IPS-NIHi7 (cell line): ENCODE measurements around the gene STRN4.
A peak's percentile ranks its signal among the peaks of the same experiment; 100 is the strongest.

Experiments used
- DNase-seq: peaks from one replicate; pipeline ENCODE4 v3.0.0; 2012; ENCODE audit warnings: mixed read lengths; ENCODE audit errors: extremely low spot score

Gene STRN4

DNA sequence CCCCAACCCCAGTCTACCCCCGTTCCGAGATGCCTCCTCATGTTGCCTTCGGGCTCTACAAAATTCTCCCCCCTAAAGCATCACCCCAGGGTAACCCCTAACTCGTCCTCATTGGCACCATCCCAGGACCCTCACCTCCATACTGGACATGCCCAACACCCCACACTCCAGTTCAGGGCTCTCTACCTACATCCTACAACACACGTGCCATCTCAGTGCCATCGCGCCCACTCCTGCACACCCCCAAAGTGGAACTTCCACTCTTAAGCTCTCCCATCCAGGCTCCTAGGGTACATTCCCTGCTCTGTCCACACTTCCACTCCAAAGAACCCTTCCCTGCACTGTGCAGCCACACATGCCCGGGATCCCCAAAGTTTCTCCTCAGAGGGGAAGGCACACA lies 1.2 kb downstream of the STRN4 start:
- DNase-seq: no peak

DNA sequence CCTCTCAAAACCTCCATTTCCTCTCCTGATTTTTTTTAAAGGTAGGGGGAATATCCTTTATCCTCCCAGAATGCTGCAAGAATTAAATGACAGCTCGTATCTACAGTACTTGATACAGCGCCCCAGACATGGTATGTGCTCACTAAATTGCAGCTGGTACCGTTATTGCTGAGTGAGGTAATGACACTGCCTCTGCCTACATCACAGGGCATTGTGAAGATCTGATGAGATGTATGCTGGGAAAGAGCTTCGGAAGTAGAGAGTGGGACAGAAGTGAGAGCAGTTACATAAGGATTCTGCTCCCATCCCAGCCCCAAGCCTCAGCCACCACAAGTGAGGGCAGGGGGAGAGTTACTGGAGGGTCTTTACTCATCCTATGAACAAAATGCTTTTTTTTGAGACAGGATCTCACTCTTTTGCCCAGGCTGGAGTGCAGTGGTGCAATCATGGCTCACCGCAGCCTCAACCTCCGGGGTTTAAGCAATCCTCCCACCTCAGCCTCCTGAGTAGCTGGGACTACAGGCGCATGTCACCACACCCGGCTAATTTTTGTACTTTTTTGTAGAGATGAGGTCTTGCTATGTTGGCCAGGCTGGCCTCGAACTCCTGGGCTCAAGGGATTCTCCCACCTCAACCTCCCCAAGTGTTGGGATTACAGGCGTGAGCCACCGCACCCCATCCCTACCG lies 2.1 kb downstream of the STRN4 start:
- DNase-seq: no peak

- no peak for DNase-seq
Observed at GRCh38 chr19:46742926-46743480, 3.2 kb downstream of the STRN4 start.

- no peak for DNase-seq
Observed at GRCh38 chr19:46741447-46741846, 4.8 kb downstream of the STRN4 start.

DNA sequence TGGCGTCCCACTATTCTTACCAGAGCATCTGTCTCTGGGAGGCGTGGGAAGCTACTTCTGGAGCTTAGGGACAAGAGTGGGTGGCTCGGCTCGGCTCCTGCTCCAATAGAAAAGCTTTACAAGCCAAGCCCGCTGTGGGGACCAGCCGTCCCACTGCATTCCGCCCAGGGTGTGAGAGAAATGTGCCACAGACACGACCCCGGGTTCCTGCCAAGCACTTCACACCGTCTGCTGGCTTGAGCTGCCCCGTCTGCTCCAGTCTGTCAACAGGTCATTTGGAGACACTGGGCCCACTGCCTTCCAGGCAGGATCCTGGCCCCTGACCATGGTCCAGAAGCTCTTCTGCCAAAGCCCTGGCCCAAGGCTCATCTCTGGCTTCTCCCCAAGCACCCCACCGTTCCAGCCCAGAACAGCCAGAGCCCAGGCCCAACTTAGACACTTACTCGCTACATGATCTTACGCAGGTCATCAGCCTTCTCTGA lies 6.9 kb downstream of the STRN4 start:
- no peak for DNase-seq

GRCh38 chr19:46737761-46738171 lies 8.5 kb downstream of the STRN4 start:
- DNase-seq: no peak

DNA sequence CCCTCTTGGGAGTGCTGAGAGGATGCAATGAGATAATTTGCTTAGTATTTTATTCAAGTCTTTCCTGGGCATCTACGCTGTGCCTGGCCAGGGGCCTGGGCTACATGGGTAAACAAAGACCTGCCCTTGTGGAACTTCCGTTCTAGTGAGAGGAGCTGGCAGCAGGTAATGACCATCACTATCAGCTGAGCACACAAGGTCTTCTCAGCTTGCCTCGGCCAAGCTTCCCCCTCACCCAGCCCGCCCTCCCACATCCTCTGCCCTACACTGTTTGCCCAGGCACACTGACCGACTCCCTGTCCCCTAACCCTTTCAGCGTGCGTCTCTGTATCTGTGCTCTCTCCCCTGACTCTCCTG lies 9.0 kb downstream of the STRN4 start:
- DNase-seq: no peak

DNA sequence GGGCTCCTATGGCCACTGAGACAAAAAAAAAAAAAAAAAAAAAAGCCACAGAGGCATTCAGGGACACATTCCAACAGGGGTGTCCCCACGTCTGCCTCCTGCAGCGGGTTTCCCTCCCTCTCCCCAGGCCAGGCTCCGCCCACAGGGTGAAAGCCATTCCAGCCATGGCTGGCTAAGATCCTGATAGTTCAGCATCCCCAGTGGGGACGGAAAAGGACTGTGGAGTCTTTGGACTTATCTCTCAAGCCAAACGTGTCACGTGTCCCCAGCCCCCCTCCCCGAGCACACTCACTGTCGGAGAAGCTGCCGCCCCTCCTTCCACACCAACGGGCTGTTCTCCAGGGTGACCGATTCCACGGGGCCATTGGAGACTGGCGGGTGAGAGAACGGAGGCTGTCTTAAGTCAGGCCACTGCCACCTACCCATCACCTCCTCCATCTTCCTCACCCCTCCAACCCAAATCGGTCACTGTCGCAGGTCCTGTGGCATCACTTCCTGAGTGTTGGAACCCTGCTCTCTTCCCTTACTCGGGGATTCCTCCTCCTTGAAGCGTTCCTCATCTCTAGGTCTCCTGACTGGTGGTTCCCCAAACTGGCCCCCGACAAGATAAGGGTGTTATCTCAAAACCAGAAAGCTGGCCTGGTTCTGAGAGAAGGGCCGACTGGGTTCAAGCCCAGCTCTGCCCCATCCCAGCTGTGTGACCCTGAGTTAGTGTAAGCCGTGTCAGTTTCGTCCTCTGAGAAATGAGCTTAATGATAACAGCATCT lies 9.5 kb downstream of the STRN4 start:
- DNase-seq: no peak

DNA sequence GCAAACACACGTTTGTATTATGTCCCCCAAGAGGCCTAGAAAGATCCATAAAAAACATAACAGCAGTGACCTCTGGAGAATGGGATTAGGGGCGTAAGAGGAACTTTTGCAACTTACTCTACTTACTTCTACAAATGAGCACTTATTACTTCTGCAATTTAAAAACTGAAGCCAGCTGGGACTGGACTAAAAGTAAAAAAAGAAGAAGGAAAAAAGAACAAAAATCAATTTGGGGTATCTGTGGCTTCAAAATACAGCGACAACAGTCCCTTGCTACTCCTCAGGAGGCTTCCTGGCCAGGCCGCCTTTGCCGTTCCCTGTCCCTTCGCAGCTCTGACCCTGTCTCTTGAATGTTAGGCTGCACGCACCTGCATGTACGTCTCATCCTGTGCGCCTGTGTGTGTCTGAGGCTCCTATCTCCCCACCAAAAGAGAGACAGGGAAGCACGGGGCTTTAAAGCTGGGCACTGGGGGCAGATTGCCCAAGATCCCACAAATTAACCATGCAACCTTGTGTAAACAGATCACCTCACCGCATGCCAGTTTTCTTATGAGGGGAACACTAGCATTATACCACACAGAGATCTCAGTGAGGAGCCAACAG lies 12.5 kb downstream of the STRN4 start:
- no peak for DNase-seq

DNA sequence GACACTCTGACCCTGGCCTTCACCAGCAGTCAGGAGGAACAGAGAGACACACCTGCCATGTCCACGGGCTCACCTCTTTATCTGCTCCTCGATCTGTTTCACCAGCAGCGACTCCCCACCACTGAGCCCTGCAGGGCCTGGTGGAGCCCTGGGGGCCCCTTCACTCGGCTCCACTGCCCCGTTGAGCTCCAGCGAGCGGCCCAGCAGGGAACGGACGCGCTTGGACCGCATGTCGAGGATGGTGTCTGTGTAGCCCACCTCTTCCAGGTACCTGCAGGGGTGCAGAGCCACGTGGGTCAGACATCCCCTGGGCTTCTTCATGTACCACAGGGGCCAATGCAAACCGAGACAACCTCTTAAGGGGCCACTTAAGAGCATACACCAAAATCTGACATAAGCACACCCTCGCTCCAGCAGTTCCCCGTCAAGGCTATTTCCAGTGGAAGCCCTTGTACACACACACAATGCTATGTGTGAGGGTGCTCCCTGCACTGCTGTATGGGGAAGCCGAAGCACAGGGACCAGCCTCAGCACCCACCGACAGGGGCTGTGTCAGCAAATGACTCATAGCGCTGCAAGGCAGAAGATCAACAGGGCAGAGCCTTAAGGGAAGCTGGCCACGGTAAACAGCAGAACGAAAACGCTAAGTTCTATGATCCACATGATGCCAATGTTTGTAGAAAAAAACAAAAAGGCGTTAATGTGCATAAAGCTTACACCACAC lies 13.1 kb downstream of the STRN4 start:
- DNase-seq: no peak

- no peak for DNase-seq
Observed at GRCh38 chr19:46732172-46732938, 13.9 kb downstream of the STRN4 start.

GRCh38 chr19:46731584-46731983 lies 14.7 kb downstream of the STRN4 start:
- DNase-seq: no peak

GRCh38 chr19:46731007-46731501 lies 15.2 kb downstream of the STRN4 start:
- no peak for DNase-seq

DNA sequence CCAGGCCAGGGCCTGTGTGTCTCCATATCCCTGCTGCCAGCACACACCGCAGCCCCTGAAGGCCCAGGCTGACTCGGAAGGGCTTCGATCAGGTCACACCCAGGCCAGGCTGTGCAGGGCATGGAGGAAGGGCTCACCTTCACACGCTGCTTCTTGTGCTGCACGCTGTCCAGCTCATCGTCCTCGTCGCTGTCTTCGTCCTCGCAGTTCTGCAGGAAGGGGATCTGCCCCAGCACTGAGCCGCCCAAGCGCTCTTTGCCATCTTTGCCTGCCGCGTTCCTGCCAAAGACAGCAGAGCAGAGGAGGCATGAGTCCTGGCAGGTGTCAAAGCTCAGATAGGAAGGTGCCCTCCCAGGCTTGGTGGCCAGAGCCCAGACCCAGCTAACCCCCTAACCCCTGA lies 15.7 kb downstream of the STRN4 start:
- no peak for DNase-seq

GRCh38 chr19:46730187-46730586 lies 16.1 kb downstream of the STRN4 start:
- DNase-seq: no peak

DNA sequence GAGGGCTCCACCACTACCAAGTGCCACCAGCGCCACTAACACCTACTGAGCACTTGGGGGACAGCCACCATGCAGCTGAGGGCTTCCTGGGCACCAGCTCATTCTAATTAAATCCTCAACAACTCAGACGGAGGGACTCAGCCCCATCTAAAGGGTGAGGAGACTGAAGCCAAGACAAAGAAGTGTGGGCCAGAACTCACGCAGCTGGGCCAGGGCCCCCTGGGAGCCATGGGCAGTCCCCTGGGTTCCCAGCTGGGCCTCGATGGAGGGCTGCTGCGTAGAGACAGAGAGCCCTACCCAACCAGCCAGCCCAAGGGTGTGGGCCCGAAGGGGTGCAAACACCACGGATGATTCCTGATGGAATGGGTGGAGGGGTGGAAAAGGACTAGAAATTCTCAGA lies 16.6 kb downstream of the STRN4 start:
- DNase-seq: no peak

DNA sequence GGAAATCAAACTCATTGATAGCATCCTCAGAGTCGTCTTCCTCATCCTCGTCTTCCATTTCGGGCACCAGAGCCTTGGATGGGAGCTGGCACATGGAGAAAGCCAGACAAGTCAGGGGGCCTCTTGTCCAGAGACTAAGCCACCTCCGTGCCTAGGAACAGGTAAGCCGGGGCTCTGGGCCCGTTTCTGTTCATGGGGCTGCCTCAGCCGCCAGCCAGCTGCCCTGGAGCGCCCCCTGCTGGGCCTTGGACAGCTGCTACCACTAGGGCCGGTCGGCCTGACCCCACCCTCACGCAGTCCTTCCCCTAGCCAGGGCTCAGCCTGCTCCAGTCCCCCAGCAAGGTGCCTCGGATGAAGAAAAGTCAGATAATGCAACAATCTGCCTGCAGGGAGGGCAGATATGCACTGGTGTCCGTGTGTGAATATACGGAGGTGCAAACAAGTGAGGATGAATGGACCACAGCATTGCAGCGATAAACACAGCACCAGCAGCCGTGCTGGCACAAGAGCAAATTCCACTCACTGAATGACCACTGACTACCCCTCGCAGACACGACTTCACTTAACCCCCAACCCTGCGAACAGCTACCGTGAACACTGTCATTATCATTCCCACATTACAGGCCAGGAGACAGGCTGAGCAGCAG lies 17.4 kb downstream of the STRN4 start:
- peak; percentile 93 for DNase-seq

- no peak for DNase-seq
Observed at GRCh38 chr19:46728208-46728607, 18.0 kb downstream of the STRN4 start.

DNA sequence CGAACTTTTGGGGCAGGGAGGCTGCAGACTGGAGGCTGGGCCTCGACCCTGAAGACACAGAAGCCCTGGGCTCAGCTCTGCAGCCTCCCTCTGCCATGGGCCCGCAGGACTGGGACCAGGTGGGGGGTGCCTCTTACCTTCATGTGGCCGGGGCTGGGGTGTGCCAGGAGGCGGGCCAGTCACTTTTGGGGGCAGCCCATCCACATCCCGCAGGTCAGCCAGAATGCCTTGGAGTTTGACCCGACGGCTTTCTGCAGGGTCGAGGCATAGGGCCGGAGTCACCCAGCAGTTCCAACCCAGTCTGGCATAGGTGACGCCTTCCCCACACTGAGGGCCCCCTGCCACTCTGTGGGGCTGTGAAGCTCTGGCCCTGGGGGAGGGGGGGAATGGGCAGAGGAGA lies 18.5 kb downstream of the STRN4 start:
- DNase-seq: no peak

DNA sequence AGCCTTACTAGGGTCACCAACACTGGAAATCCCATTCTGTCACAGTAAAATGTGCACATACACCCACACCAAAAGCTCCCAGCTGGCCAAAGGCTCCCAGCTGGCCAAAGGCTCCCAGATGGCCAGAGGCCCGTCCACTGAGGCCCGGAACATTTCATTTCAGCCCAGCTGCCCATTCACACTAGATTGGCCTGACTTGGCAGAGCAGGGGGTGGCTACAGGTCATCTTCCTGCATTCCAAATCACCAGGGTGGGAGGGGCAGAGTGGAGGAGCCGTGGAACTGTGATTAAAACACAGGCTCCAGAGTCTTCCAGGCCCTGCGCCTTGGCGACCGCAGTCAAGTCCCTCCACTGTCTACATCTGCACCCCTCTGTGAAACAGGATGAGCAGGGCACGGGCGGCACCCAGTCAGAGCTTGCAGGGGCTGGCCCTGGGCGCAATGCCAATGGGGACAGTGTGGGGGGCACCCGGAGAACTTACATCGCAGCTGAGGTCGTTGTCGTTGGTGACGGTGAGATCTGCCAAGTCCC lies 19.2 kb downstream of the STRN4 start:
- no peak for DNase-seq
